Hepatocyte (in vitro differentiated cells): ENCODE results near the gene CD93. TPM values are rescaled to one million over a fixed set of nuclear protein-coding genes. Genes with fewer than 3 reads are reported as not detected.

Experiments
- DNase-seq: peaks from one replicate; pipeline ENCODE4 v3.0.0-alpha.2; 2016; ENCODE audit warnings: low spot score
- H2AFZ ChIP-seq: fragments of 200-600 bp; sonication (generic); 2 replicates; pipeline ENCODE4 v1.6.0; 2016; ENCODE audit warnings: antibody characterized with exemption, mild to moderate bottlenecking
- H3K27ac ChIP-seq: fragments of 200-600 bp; sonication (generic); 2 replicates; pipeline ENCODE4 v1.5.1; 2016; ENCODE audit warnings: mild to moderate bottlenecking
- H3K27me3 ChIP-seq: fragments of 200-600 bp; sonication (generic); 2 replicates; pipeline ENCODE4 v1.6.1; 2016
- H3K36me3 ChIP-seq: fragments of 200-600 bp; sonication (generic); replicated peaks from 2 replicates; pipeline ENCODE4 v1.5.1; 2016; ENCODE audit warnings: low read depth; ENCODE audit not compliant: insufficient read depth
- H3K4me1 ChIP-seq: fragments of 200-600 bp; sonication (generic); 2 replicates; pipeline ENCODE4 v1.5.1; 2016; ENCODE audit warnings: mild to moderate bottlenecking, moderate library complexity; ENCODE audit not compliant: insufficient read depth
- H3K4me2 ChIP-seq: fragments of 200-600 bp; sonication (generic); 2 replicates; pipeline ENCODE4 v1.6.0; 2016
- H3K4me3 ChIP-seq: fragments of 200-600 bp; sonication (generic); 2 replicates; pipeline ENCODE4 v1.5.1; 2016; ENCODE audit warnings: mild to moderate bottlenecking
- H3K79me2 ChIP-seq: fragments of 200-600 bp; sonication (generic); 2 replicates; pipeline ENCODE4 v1.6.0; 2017; ENCODE audit warnings: mild to moderate bottlenecking
- H3K9me2 ChIP-seq: fragments of 200-600 bp; sonication (generic); replicated peaks from 2 replicates; pipeline ENCODE4 v1.6.0; 2017; ENCODE audit warnings: mild to moderate bottlenecking; ENCODE audit not compliant: insufficient read depth
- H3K9me3 ChIP-seq: fragments of 200-600 bp; sonication (generic); 2 replicates; pipeline ENCODE4 v1.5.1; 2016; ENCODE audit warnings: low read depth, mild to moderate bottlenecking
- H4K20me1 ChIP-seq: fragments of 200-600 bp; sonication (generic); 2 replicates; pipeline ENCODE4 v1.6.0; 2016; ENCODE audit warnings: mild to moderate bottlenecking; ENCODE audit not compliant: insufficient read depth, poor library complexity, severe bottlenecking
- EZH2 ChIP-seq: fragments of 200-600 bp; sonication (generic); IDR thresholded peaks from 2 replicates; pipeline ENCODE4 v1.6.1; 2016; ENCODE audit warnings: antibody characterized with exemption, mild to moderate bottlenecking, borderline replicate concordance
- EZH2phosphoT487 ChIP-seq: fragments of 200-600 bp; sonication (generic); IDR thresholded peaks from one replicate; pipeline ENCODE4 v1.6.1; 2018; ENCODE audit warnings: antibody characterized with exemption, mild to moderate bottlenecking, low read depth, moderate library complexity; ENCODE audit not compliant: unreplicated experiment, severe bottlenecking
- WGBS: methylation state at CpG from one replicate; pipeline ENCODE4 v1.1.6; 2016; ENCODE audit warnings: low lambda C conversion rate; ENCODE audit errors: missing lambda C conversion rate; 5-methylcytosine and 5-hydroxymethylcytosine counted together
- polyA plus RNA-seq: library from polyadenylated mRNA; unstranded; fragments of >200 nt; fragmentation: Nextera tagmentation; extraction: Ambion mirVana; gene quantifications from 2 replicates; pipeline ENCODE4 v1.2.1, GENCODE V29; 2016
- total RNA-seq: library from RNA; depleted of rRNA; stranded (reverse); fragments of >200 nt; gene quantifications from 2 replicates; pipeline ENCODE4 v1.2.3, GENCODE V29; 2014
- TF ChIP-seq, protein P1 (sequence below): fragments of 200-600 bp; sonication (generic); IDR thresholded peaks from 2 replicates; pipeline ENCODE4 v1.5.1; 2016; ENCODE audit warnings: antibody characterized with exemption, mild to moderate bottlenecking; ENCODE audit not compliant: poor library complexity

The CD93 gene
- total and polyA plus RNA-seq, 2 experiments from 2014 or later: 0.07 to 2.1 TPM

DNA sequence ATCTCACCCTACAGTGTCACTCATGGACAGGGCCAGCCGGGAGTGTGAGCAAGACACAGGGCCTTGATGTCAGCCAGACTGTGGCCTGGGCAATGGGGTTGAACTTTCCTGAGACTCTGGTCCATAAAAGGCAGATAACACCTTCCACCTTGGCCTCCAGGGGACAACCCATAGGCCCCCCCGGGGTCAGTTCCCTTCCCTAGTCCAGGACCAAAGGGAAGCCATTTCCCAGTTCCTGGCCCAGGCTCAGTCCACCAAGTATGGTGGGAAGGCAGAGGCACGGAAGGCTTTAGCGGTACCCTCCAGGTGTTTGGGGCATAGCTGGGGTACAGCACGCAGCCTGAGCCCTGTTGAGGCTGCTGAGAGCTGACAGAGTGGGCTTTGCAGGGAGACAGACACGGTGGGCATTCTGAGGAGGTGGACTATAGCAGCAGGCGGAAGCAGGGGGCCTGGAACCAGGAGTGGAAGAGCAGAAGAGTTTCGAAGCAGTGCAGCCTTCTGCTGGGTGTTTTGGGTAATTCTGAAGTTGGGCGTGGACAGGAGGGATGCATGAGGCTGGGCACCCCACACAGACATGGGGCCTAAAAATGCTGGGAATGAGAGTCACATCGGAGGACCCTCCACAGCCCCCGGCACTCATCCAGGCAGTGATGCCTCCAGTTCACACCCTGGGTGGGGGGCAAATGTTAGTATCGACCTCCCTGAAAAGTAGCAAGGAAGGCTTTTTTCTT is 43.9 kb upstream of the CD93 start:
- H2AFZ ChIP-seq: no peak overlapping the region

DNA sequence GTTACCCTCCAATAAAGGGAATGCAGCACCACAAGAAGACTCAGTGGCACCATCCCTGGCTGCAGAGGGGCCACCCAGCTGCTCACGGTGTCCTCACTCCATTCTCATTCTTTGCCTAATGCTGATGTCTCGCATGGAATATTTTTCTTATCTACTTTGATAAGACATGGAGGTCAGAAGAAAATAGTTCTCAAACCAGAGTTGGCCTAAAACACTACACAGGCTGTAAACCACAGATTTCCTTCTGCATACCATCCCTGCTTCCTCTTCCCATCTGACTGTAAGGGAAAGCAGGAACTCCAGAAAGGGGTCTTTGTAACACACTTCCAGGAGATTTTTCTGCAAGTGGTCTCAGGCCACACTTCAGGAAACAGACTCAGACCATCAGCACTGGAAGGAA is 43.1 kb upstream of the CD93 start:
- no peak overlapping the region for H3K4me3 ChIP-seq
- H3K36me3 ChIP-seq: no peaks in the 10 kb centered on the region
- H2AFZ ChIP-seq: no peak overlapping the region
- no peak overlapping the region for H3K27ac ChIP-seq
- no peak for DNase-seq
- no peak overlapping the region for H3K4me2 ChIP-seq
- no peaks in the 10 kb centered on the region for H3K27me3 ChIP-seq
- 48% methylated on average over 2 of the region's 2 CpGs for WGBS
- H3K9me2 ChIP-seq: no peaks in the 10 kb centered on the region
- no peaks in the 10 kb centered on the region for H4K20me1 ChIP-seq
- H3K79me2 ChIP-seq: no peaks in the 10 kb centered on the region
- TF ChIP-seq, protein P1, sequence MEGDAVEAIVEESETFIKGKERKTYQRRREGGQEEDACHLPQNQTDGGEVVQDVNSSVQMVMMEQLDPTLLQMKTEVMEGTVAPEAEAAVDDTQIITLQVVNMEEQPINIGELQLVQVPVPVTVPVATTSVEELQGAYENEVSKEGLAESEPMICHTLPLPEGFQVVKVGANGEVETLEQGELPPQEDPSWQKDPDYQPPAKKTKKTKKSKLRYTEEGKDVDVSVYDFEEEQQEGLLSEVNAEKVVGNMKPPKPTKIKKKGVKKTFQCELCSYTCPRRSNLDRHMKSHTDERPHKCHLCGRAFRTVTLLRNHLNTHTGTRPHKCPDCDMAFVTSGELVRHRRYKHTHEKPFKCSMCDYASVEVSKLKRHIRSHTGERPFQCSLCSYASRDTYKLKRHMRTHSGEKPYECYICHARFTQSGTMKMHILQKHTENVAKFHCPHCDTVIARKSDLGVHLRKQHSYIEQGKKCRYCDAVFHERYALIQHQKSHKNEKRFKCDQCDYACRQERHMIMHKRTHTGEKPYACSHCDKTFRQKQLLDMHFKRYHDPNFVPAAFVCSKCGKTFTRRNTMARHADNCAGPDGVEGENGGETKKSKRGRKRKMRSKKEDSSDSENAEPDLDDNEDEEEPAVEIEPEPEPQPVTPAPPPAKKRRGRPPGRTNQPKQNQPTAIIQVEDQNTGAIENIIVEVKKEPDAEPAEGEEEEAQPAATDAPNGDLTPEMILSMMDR: no peak
- TF ChIP-seq EZH2: no peak
- no peak for TF ChIP-seq EZH2phosphoT487
- peaks cover 26% of the 10 kb centered on the region for H3K4me1 ChIP-seq
- no peaks in the 10 kb centered on the region for H3K9me3 ChIP-seq

More for the DNA sequence above, 43.9 kb upstream of the CD93 start:
- Histone ChIP-seq H3K9me2 (no peaks in the 10 kb centered on the region), H3K36me3 (no peaks in the 10 kb centered on the region), H3K4me1 (peaks cover 22% of the 10 kb centered on the region), H3K27ac (no peak overlapping the region), H3K9me3 (no peaks in the 10 kb centered on the region), H3K4me2 (no peak overlapping the region), H3K79me2 (no peaks in the 10 kb centered on the region), H3K27me3 (no peaks in the 10 kb centered on the region), H3K4me3 (no peak overlapping the region), H4K20me1 (no peaks in the 10 kb centered on the region)
- no peak for DNase-seq
- WGBS: 79% methylated on average over 12 of the region's 12 CpGs
- TF ChIP-seq, protein P1: no peak
- TF ChIP-seq EZH2phosphoT487: no peak
- no peak for TF ChIP-seq EZH2

DNA sequence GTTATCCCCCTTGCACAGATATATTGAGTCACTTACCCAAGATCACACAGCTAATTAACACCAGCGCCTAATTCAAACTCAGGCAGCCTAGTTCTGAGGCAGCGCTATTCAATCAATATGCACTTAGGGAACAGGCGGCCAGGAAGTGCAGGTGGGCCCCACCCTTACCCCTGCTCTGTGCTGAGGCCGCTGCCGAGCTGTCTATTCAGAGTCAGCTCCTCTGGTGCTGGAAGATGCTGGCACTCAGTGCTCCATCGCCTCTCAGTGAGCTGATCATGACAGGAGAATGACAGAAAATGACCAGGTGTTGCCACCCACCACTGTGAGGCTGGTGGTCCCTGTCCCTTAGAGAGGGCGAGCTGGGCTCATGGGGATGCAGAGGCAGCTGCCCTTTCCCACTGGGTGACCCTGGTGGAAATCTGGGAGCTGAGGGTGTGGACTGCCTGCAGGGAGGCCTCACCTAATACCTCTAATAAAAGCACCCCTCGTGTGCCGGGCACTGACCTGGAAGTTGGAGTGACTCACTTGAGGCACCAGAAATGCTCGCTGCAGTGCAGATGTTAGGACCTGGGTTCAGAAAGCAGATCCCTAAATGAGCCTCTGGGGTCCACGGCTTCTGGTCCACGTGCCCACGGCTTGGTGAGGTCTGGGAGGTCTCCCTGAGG is 42.5 kb upstream of the CD93 start:
- Histone ChIP-seq H4K20me1 (no peaks in the 10 kb centered on the region), H3K36me3 (no peaks in the 10 kb centered on the region), H3K79me2 (no peaks in the 10 kb centered on the region), H3K4me3 (no peak overlapping the region), H3K27ac (no peak overlapping the region), H3K9me3 (no peaks in the 10 kb centered on the region), H3K4me1 (peaks cover 26% of the 10 kb centered on the region), H3K4me2 (no peak overlapping the region), H2AFZ (no peak overlapping the region), H3K9me2 (no peaks in the 10 kb centered on the region), H3K27me3 (no peaks in the 10 kb centered on the region)
- no peak for DNase-seq
- 78% methylated on average over 13 of the region's 13 CpGs for WGBS
- TF ChIP-seq EZH2 (no peak), EZH2phosphoT487 (no peak)
- TF ChIP-seq, protein P1: no peak
